HEK293 (cell line): Measurements from ENCODE around the gene FMN1.

Experiments
- CTCF ChIA-PET: fragments of 350-600 bp; formaldehyde crosslinking; extraction: SDS; loops from one replicate; lab custom pipeline; 2021; ENCODE audit warnings: antibody characterized with exemption; lab: Yijun Ruan, JAX
- POLR2A ChIA-PET: fragments of 300-600 bp; formaldehyde crosslinking; extraction: SDS; loops from one replicate; lab custom pipeline; 2020; ENCODE audit warnings: antibody characterized with exemption, inconsistent platforms; lab: Yijun Ruan, JAX
- H3K27ac ChIP-seq: fragments of 200-500 bp; sonication (Bioruptor generic); 2 replicates; pipeline ENCODE4 v1.5.1; 2014; ENCODE audit warnings: low read depth, low read length, control low read depth, inconsistent platforms; ENCODE audit errors: extremely low read depth
- H3K36me3 ChIP-seq, 2 experiments: fragments of 200-500 bp in 1 of 2; sonication (Bioruptor generic) in 1 of 2; 1 replicate in 1 of 2; 2 replicates in 1 of 2; pipeline ENCODE4 v1.5.1; 2014 to 2017; ENCODE audit warnings: inconsistent platforms in 2 of 2, low read length in 2 of 2; ENCODE audit not compliant: control insufficient read depth in 2 of 2, insufficient read depth in 1 of 2
- H3K4me1 ChIP-seq: fragments of 200-500 bp; sonication (Bioruptor generic); 2 replicates; pipeline ENCODE4 v1.5.1; 2014; ENCODE audit warnings: mild to moderate bottlenecking, low read length, inconsistent platforms; ENCODE audit not compliant: control insufficient read depth, insufficient read depth
- H3K4me3 ChIP-seq: 2 replicates; pipeline ENCODE4 v1.5.1; 2011; ENCODE audit warnings: low read depth, mild to moderate bottlenecking, control low read depth, low read length, moderate library complexity
- H3K9me3 ChIP-seq: fragments of 200-500 bp; sonication (Bioruptor generic); 2 replicates; pipeline ENCODE4 v1.5.1; 2014; ENCODE audit warnings: low read depth, low read length, inconsistent platforms; ENCODE audit not compliant: control insufficient read depth, insufficient read depth
- GLI2 ChIP-seq: fragments of 450-650 bp; formaldehyde crosslinking; IDR thresholded peaks from 2 replicates; pipeline ENCODE4; 2017; ENCODE audit warnings: missing biosample characterization, missing genetic modification characterization, low read depth, borderline replicate concordance
- GLIS1 ChIP-seq: fragments of 450-650 bp; formaldehyde crosslinking; IDR thresholded peaks from 2 replicates; pipeline ENCODE4 v1.5.1; 2016; ENCODE audit warnings: missing biosample characterization, missing genetic modification characterization
- KLF7 ChIP-seq: fragments of 450-650 bp; formaldehyde crosslinking; IDR thresholded peaks from 2 replicates; pipeline ENCODE4 v1.5.1; 2016; ENCODE audit warnings: missing biosample characterization, missing genetic modification characterization, borderline replicate concordance
- PRDM10 ChIP-seq: fragments of 450-650 bp; formaldehyde crosslinking; IDR thresholded peaks from 2 replicates; pipeline ENCODE4 v1.5.1; 2016; ENCODE audit warnings: missing biosample characterization, missing genetic modification characterization
- SALL2 ChIP-seq: fragments of 450-650 bp; formaldehyde crosslinking; IDR thresholded peaks from 2 replicates; pipeline ENCODE4 v1.5.0; 2017; ENCODE audit warnings: missing biosample characterization, mild to moderate bottlenecking, missing genetic modification characterization, borderline replicate concordance
- SCRT2 ChIP-seq: fragments of 450-650 bp; formaldehyde crosslinking; IDR thresholded peaks from 2 replicates; pipeline ENCODE4 v1.5.1; 2016; ENCODE audit warnings: missing biosample characterization, missing genetic modification characterization
- ZBTB44 ChIP-seq: fragments of 450-650 bp; IDR thresholded peaks from 2 replicates; pipeline ENCODE4 v1.5.1; 2018; ENCODE audit warnings: missing biosample characterization, mild to moderate bottlenecking, missing genetic modification characterization
- ZEB2 ChIP-seq: fragments of 450-650 bp; formaldehyde crosslinking; IDR thresholded peaks from 2 replicates; pipeline ENCODE4 v1.5.1; 2016; ENCODE audit warnings: missing biosample characterization, missing genetic modification characterization
- ZNF112 ChIP-seq: fragments of 450-650 bp; formaldehyde crosslinking; IDR thresholded peaks from 2 replicates; pipeline ENCODE4 v1.5.0; 2017; ENCODE audit warnings: missing biosample characterization, missing genetic modification characterization
- ZNF132 ChIP-seq: fragments of 450-650 bp; formaldehyde crosslinking; IDR thresholded peaks from 2 replicates; pipeline ENCODE4 v1.5.1; 2017; ENCODE audit warnings: missing biosample characterization, missing genetic modification characterization, borderline replicate concordance
- ZNF133 ChIP-seq: fragments of 450-650 bp; formaldehyde crosslinking; IDR thresholded peaks from 2 replicates; pipeline ENCODE4 v1.5.1; 2016; ENCODE audit warnings: missing biosample characterization, missing genetic modification characterization
- ZNF138 ChIP-seq: fragments of 450-650 bp; formaldehyde crosslinking; IDR thresholded peaks from 2 replicates; pipeline ENCODE4 v1.5.1; 2016; ENCODE audit warnings: missing biosample characterization, missing genetic modification characterization, borderline replicate concordance
- ZNF155 ChIP-seq: fragments of 450-650 bp; formaldehyde crosslinking; IDR thresholded peaks from 2 replicates; pipeline ENCODE4 v1.5.1; 2016; ENCODE audit warnings: missing biosample characterization, missing genetic modification characterization
- ZNF174 ChIP-seq: fragments of 450-650 bp; formaldehyde crosslinking; IDR thresholded peaks from 2 replicates; pipeline ENCODE4 v1.5.0; 2017; ENCODE audit warnings: missing biosample characterization, mild to moderate bottlenecking, missing genetic modification characterization
- ZNF18 ChIP-seq: fragments of 450-650 bp; formaldehyde crosslinking; IDR thresholded peaks from 2 replicates; pipeline ENCODE4 v1.5.1; 2016; ENCODE audit warnings: missing biosample characterization, missing genetic modification characterization
- ZNF211 ChIP-seq: fragments of 450-650 bp; formaldehyde crosslinking; IDR thresholded peaks from 2 replicates; pipeline ENCODE4 v1.5.1; 2016; ENCODE audit warnings: low read depth, missing biosample characterization, missing genetic modification characterization
- ZNF280D ChIP-seq: fragments of 450-650 bp; formaldehyde crosslinking; IDR thresholded peaks from 2 replicates; pipeline ENCODE4 v1.5.1; 2016; ENCODE audit warnings: missing biosample characterization, missing genetic modification characterization
- ZNF394 ChIP-seq: fragments of 450-650 bp; formaldehyde crosslinking; IDR thresholded peaks from 2 replicates; pipeline ENCODE4 v1.5.1; 2016; ENCODE audit warnings: missing biosample characterization, missing genetic modification characterization, mild to moderate bottlenecking, moderate library complexity, borderline replicate concordance
- ZNF426 ChIP-seq: fragments of 450-650 bp; formaldehyde crosslinking; IDR thresholded peaks from 2 replicates; pipeline ENCODE4 v1.5.1; 2017; ENCODE audit warnings: missing biosample characterization, missing genetic modification characterization, mild to moderate bottlenecking, inconsistent platforms, moderate library complexity
- ZNF561 ChIP-seq: fragments of 450-650 bp; IDR thresholded peaks from 2 replicates; pipeline ENCODE4 v1.5.1; 2018; ENCODE audit warnings: missing biosample characterization, missing genetic modification characterization, borderline replicate concordance
- ZNF585B ChIP-seq: fragments of 450-650 bp; formaldehyde crosslinking; IDR thresholded peaks from 2 replicates; pipeline ENCODE4 v1.5.1; 2016; ENCODE audit warnings: missing biosample characterization, missing genetic modification characterization
- ZNF596 ChIP-seq: fragments of 450-650 bp; IDR thresholded peaks from 2 replicates; pipeline ENCODE4 v1.5.0; 2018; ENCODE audit warnings: missing biosample characterization, mild to moderate bottlenecking, missing genetic modification characterization, moderate library complexity
- ZNF610 ChIP-seq: fragments of 450-650 bp; formaldehyde crosslinking; IDR thresholded peaks from 2 replicates; pipeline ENCODE4 v1.5.1; 2016; ENCODE audit warnings: missing biosample characterization, missing genetic modification characterization, borderline replicate concordance
- ZSCAN5A ChIP-seq: fragments of 450-650 bp; formaldehyde crosslinking; IDR thresholded peaks from 2 replicates; pipeline ENCODE4 v1.5.1; 2016; ENCODE audit warnings: missing biosample characterization, missing genetic modification characterization

The FMN1 gene

GRCh38 chr15:33148129-33148751, 46.3 kb downstream of the FMN1 start (continued):
- TF ChIP-seq ZNF596 (no peak), ZNF610 (no peak), ZNF426 (tag by site-specific recombination) (no peak), ZNF138 (tag by site-specific recombination) (no peak), ZNF211 (tag by site-specific recombination) (no peak), ZSCAN5A (tag by site-specific recombination) (no peak)

GRCh38 chr15:33146051-33146450, 48.5 kb downstream of the FMN1 start:
- H3K4me3 ChIP-seq = no peak overlapping the region
- H3K4me1 ChIP-seq = no peaks in the 10 kb centered on the region
- H3K36me3 ChIP-seq = no peaks in the 10 kb centered on the region
- POLR2A ChIA-PET = no interaction called here
- CTCF ChIA-PET = no interaction called here
- TF ChIP-seq ZBTB44 (tag by site-specific recombination) (no peak), PRDM10 (no peak), SCRT2 (no peak), ZNF112 (tag by site-specific recombination) (no peak), ZNF155 (no peak), ZNF561 (no peak), ZNF18 (tag by site-specific recombination) (no peak), ZNF133 (tag by site-specific recombination) (no peak), ZNF174 (no peak)
- H3K27ac ChIP-seq = no peak overlapping the region
- H3K9me3 ChIP-seq = no peaks in the 10 kb centered on the region

- POLR2A ChIA-PET = no interaction called here
- H3K4me3 ChIP-seq = no peak overlapping the region
- no peak overlapping the region for H3K27ac ChIP-seq
- H3K4me1 ChIP-seq = no peaks in the 10 kb centered on the region
- CTCF ChIA-PET = no interaction called here
- H3K9me3 ChIP-seq = no peaks in the 10 kb centered on the region
- no peaks in the 10 kb centered on the region for H3K36me3 ChIP-seq
- TF ChIP-seq ZEB2 (tag by site-specific recombination) (no peak), KLF7 (tag by site-specific recombination) (no peak), GLIS1 (tag by site-specific recombination) (no peak), SALL2 (tag by site-specific recombination) (no peak), ZNF585B (tag by site-specific recombination) (no peak), ZNF280D (tag by site-specific recombination) (no peak), ZNF132 (tag by site-specific recombination) (no peak), ZNF394 (tag by site-specific recombination) (no peak), GLI2 (tag by site-specific recombination) (no peak)
These were observed 49.1 kb downstream of the FMN1 start for GRCh38 chr15:33145447-33145846.
